Measurements from ENCODE around the gene CDH8.
"Not testable (repeated sequence)": the region's sequence is repeated elsewhere in the genome, so short reads cannot be mapped to it uniquely, and the experiment has no call there.

The CDH8 gene

DNA sequence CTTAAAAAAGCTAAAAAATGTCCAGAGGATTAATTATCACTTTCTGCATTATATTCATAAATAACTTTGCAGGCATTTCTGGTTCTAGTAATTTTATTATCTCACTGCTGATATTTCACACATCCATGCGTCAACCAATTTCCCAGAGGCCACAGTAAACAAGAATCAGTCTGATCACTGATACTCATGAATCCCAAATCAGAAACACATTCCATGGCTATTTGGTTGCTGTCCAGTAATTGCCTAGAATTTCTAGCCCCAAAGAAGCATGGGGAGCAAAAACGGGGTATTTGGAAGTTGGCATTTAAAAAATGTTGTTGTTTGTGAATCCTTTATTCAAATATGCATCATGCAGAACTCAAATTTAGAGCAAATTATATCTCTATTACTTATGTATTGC lies 244.8 kb downstream of the CDH8 start:
- no peak for DNase-seq (ENCODE audit: low read depth)

DNA sequence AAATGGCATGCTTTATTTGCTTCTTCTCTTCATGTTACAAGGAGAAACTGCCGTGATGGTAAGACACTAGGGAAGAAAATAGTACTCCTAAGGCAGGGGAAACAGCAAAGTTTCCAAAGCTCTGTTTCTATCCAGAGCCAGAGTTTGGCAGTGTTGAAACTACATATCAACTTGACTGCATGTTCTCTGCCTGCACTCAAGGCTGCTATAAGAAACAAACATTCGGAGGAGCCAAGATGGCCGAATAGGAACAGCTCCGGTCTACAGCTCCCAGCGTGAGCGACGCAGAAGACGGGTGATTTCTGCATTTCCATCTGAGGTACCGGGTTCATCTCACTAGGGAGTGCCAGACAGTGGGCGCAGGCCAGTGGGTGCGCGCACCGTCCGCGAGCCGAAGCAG lies 254.4 kb downstream of the CDH8 start:
- not testable (repeated sequence) for DNase-seq (ENCODE audit: low read depth)

DNA sequence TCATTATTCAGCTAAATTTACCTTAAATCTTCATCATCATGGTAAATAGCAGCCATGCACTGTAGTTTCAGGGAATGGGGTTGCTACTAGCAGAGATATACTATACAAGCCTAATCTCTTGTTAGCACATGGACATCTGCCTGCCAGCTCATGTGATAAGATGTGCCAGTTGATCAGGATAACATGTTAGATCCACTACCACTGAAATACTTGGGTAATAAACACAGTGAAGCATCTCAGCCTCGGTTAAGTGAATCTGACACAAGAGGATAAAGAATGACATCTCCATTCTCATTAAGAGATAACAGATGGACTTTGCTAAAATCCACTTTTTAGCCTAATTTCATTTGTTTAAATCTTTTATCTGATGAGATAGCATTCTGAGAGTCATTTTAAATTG lies 256.1 kb downstream of the CDH8 start:
- DNase-seq (ENCODE audit: low read depth): no peak

DNA sequence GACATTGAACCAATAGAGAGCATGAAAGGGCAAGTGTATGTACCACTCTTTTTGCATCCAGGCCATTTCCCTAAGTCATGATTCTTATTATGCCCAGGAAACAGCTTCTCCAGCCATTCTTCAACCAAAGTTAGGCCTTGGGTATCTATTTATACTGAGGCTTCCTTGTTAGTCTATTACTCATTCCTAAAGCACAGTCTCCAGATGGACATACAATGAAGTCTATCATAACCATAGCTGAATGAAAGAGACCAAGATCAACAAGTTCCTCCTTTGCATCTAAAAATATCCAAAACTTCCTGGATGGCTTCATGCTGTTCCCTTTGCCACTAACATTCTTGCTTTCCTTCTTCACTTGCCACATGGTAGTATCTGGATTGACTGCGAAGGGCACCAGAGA lies 265.9 kb downstream of the CDH8 start:
- DNase-seq (ENCODE audit: low read depth): no peak

DNA sequence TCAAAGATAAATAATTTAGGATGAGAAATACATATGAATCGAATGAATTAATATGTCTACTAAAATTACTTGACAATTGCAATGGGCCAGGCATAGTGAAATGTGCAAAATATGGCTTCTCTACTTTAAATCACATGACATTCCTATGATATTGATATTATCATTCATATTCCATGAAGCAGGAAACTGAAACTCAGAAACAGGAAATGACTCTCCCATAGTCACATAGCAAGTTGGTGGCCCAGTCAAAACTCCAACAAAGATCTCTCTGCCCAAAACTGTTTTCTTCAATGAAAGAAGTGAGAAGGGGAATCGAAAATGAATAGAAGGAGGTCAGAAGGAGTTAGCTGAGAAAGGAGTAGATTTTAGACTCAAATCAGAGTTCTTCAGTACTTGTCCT lies 272.2 kb downstream of the CDH8 start:
- no peak for DNase-seq (ENCODE audit: low read depth)

DNA sequence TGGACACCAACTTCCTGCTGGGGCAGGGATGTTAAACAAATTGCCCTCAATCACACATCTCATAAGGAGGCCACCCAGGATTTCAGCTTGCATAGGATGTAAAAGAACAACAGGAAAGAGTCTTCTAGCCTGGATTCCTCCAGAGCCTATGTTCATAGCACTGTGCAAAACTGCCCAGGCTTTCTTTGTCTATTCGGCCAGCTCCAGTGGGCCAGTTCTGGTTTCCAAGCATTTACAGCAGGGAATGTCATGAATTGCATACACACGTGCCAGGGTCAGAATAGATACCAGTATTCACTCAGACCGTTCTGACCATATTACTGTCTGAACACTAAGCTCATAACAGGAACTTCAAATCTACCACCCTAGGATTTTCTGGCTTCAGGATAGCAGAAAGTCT lies 273.2 kb downstream of the CDH8 start:
- no peak for DNase-seq (ENCODE audit: low read depth)

- no peak for DNase-seq (ENCODE audit: low read depth)
Observed at GRCh38 chr16:61730997-61731396, 305.2 kb downstream of the CDH8 start.

DNA sequence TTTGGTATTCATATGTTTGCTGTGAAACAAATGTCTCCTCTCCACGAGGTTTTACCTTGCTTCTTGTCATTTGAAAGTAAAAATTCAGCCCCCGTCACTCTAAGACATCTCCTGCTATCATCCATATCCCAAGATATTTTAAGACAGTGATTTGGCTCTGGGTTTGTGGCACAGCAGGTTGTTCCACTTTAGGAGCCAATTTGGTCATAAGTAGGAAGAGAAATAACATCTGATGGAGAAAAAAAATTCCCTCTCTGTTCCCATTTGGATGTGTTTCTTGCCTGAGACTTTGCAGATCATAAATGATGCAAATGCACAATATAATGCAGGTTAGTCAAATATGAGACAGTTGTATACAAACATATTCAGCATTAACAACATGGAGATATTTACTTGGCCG lies 309.5 kb downstream of the CDH8 start:
- DNase-seq (ENCODE audit: low read depth): no peak

GRCh38 chr16:61726125-61726524 lies 310.1 kb downstream of the CDH8 start:
- DNase-seq (ENCODE audit: low read depth): no peak

GRCh38 chr16:61721544-61721943 lies 314.7 kb downstream of the CDH8 start:
- DNase-seq (ENCODE audit: low read depth): no peak

- DNase-seq (ENCODE audit: low read depth): no peak
Observed at GRCh38 chr16:61715393-61715792, 320.8 kb downstream of the CDH8 start.

- DNase-seq (ENCODE audit: low read depth): no peak
Observed at GRCh38 chr16:61713787-61714186, 322.5 kb downstream of the CDH8 start.

DNA sequence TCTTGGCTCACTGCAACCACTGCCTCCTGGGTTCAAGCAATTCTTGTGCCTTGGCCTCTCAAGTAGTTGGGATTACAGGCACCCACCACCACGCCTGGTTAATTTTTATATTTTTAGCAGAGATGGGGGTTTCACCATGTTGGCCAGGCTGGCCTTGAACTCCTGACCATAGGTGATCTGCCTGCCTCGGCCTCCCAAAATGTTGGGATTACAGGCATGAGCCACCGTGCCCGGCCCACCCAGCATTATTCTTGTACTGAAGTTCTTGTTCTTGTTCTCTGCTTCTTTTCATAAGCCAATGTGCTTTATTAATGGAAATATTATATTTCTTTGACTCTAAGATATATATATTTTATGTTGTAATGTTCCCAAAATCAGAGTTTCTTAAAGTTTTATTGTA lies 336.6 kb downstream of the CDH8 start:
- not testable (repeated sequence) for DNase-seq (ENCODE audit: low read depth)

GRCh38 chr16:61684541-61684940 lies 351.7 kb downstream of the CDH8 start:
- DNase-seq (ENCODE audit: low read depth): no peak

DNA sequence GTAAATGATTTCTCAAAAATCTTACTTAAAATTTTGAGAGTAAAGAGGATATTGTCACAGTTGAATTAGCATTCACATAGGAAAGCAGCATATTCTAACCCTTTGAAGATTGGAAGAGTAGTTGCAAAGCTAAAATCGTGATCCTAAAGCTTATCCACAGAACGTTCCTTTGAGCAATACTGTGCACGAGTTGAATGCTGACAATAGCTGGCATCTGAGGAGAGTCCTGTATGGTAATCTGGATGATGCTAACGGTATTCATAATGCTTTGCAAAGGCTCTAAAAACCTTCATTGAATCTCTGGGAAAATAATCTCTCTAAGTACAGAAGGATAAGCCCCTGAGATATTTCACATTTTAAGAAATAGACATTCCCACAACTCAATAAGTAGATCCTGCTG lies 354.6 kb downstream of the CDH8 start:
- DNase-seq (ENCODE audit: low read depth): no peak

DNA sequence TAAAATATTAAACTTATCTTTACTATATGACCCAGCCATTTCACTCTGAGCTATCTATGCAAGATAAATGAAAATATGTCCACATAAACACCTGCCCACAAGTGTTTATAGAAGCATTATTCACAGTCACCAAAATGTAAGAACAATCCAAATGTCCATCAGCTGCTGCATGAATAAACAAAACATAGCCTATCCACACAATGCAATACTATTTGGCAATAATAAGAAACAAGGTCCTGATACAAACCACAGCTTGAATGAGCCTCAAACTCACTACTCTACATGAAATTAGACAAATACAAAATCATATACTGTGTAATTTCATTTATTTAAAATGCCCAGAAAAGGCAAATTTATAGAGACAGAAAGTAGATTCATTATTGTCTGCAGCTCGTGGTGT lies 355.1 kb downstream of the CDH8 start:
- DNase-seq (ENCODE audit: low read depth): no peak

- no peak for DNase-seq (ENCODE audit: low read depth)
Observed at GRCh38 chr16:61678182-61678581, 358.1 kb downstream of the CDH8 start.

GRCh38 chr16:61677776-61678175 lies 358.5 kb downstream of the CDH8 start:
- no peak for DNase-seq (ENCODE audit: low read depth)

DNA sequence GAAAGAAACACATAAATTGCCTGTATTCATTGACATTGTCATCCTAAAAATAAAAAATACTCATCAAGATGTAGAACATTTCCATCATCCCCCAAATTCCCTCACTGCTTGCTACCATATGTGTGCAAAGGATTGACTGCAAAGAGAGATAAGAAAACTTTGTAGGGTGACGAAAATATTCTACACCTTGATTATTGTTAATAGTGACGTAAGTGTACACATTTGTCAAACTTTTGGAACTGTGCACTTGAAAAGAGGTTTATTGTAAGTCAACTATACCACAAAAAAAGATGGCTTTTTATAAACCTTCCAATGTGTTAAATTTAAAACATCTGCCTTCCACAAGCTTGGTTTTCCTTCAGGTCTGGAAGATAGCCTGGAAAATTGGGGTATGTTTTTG lies 359.5 kb downstream of the CDH8 start:
- DNase-seq (ENCODE audit: low read depth): no peak

- DNase-seq (ENCODE audit: low read depth): no peak
Observed at GRCh38 chr16:61671161-61671560, 365.1 kb downstream of the CDH8 start.

GRCh38 chr16:61665512-61665911 lies 370.7 kb downstream of the CDH8 start:
- no peak for DNase-seq (ENCODE audit: low read depth)

GRCh38 chr16:61659936-61660335 lies 376.3 kb downstream of the CDH8 start:
- no peak for DNase-seq (ENCODE audit: low read depth)

GRCh38 chr16:61654962-61655361 lies 381.3 kb downstream of the CDH8 start:
- no peak for DNase-seq (ENCODE audit: low read depth)

- no peak for DNase-seq (ENCODE audit: low read depth)
Observed at GRCh38 chr16:61653544-61653943, 382.7 kb downstream of the CDH8 start.

- DNase-seq (ENCODE audit: low read depth): no peak
Observed at GRCh38 chr16:61645561-61645960, 390.7 kb downstream of the CDH8 start.

Data from fibroblast of gingiva (primary cell).